K562 (cell line): Measurements from ENCODE around the gene NTRK2.

Experiments
- JUNB ChIP-seq: fragments of 450-650 bp; formaldehyde crosslinking; conservative IDR thresholded peaks from 2 replicates; pipeline ENCODE4 v1.4.0; 2020; ENCODE audit warnings: mild to moderate bottlenecking
- SMAD1 ChIP-seq: fragments of 150-350 bp; IDR thresholded peaks from 2 replicates; pipeline ENCODE4 v1.6.1; 2014; ENCODE audit warnings: low read length, low read depth; ENCODE audit not compliant: partially characterized antibody
- TAF1 ChIP-seq: IDR thresholded peaks from 2 replicates; pipeline ENCODE4 v1.6.1; 2011; ENCODE audit warnings: mild to moderate bottlenecking, low read length, moderate library complexity; ENCODE audit not compliant: insufficient read depth, control insufficient read depth, severe bottlenecking; ENCODE audit errors: extremely low read depth
- ZEB2 ChIP-seq: fragments of 450-650 bp; IDR thresholded peaks from 2 replicates; pipeline ENCODE4 v1.6.1; 2016

DNA sequence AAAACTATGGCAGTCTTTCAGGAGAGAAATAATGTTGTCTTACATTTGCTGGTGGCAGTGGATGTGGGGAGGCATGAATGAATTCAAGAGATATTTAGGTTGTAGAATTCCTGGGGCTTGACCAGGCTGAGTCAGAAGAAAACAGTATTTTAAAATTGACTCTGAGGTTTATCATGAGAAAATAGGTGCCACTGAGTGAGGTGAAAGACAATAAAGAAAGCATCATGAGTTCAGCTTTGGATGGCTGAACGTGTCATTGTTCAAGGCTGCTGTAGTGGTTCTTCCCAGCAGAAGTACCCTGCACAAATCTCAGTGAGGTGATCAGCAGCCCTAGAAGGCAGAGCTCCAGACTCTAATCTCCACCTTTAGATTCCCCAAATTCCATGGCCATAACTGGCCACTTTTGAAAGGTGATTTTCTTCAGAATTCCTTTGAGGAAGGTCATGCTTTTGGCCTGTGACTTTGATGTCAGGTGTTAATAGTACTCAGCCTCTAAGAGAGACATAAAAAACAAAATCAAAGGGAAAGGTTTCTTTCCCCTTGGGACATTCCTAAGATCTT is 395.4 kb downstream of the NTRK2 start:
- TF ChIP-seq ZEB2 = no peak
- no peak for TF ChIP-seq JUNB (CRISPR knock-in tag)
- no peak for TF ChIP-seq TAF1
- TF ChIP-seq SMAD1 = no peak
